ENCODE results near the gene TMEM131.

Gene TMEM131

DNA sequence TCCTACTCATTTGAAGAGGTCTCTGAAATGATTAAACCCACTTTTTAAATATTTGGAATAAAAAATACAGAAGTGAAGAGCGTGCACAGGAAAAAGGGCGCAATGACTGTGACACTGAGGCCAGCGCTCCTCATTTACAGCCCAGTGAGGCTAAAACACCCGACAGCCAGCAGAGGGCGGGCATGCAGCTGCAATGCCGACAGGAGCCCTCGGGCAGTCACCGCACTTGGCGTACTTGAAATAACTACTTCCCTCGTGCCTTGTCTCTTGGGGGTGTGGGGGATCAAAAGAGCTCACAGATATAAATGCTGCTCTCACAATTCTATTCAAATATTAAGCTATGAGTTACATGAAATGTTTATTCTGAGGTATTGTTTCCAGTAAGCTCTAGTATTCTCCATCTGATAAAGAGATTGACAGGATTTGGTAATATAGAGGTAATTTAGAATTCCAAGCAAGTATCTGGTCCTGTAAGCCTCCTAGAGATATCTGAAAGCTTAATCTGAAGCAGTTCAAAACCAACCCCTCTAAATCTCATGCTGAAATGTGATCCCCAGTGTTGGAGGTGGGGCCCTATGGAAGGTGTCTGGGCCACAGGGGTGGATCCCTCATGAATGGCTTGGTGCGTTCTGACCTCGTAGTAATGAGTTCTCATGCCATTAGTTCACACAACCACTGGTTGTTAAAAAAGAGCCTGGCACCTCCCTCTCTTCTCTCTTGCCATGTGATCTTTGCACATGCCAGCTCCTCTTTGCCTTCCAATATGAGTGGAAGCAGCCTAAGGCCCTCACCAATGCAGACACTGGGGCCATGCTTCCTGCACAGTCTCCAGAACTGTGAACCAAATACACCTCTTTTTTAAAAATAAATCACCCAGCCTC lies 188.8 kb downstream of the TMEM131 start:
- Histone ChIP-seq H4K20me1 (ENCODE audit: insufficient read depth, low read length) (no peaks in the 10 kb centered on the region), H3K4me2 (ENCODE audit: insufficient read depth, low read length) (no peak overlapping the region), H3K36me3 (ENCODE audit: insufficient read depth, low read length) (peaks cover 58% of the 10 kb centered on the region), H3K9me3 (ENCODE audit: insufficient read depth, low read length, severe bottlenecking) (no peaks in the 10 kb centered on the region), H3K9ac (ENCODE audit: low read depth, low read length) (no peak overlapping the region), H3K4me1 (ENCODE audit: insufficient read depth, low read length) (no peaks in the 10 kb centered on the region), H3K4me3 (ENCODE audit: low read depth in 1 of 2, low read length in 2 of 2) (no peak overlapping the region), H3K27ac (ENCODE audit: low read length) (no peak overlapping the region), H3K27me3 (ENCODE audit: insufficient read depth, low read length, poor library complexity) (no peaks in the 10 kb centered on the region), H3K79me2 (ENCODE audit: insufficient read depth, low read length) (no peaks in the 10 kb centered on the region), H2AFZ (ENCODE audit: low read depth, low read length) (no peak overlapping the region)
- ATAC-seq (ENCODE audit: insufficient read depth, low read depth): peak; percentile 99
- no peak for TF ChIP-seq EZH2 (IDR thresholded peaks at IDR 0.05; ENCODE audit: borderline replicate concordance, low read depth, low read length, severe bottlenecking)
- peak; percentile 94 for TF ChIP-seq CTCF (IDR thresholded peaks at IDR 0.05; ENCODE audit: borderline replicate concordance, extremely low read depth, low read length, poor library complexity, severe bottlenecking)
- DNase-seq: peak; percentile 74

GRCh38 chr2:97805776-97806175 lies 190.0 kb downstream of the TMEM131 start:
- no peaks in the 10 kb centered on the region for H4K20me1 ChIP-seq (ENCODE audit: insufficient read depth, low read length)
- H3K27me3 ChIP-seq (ENCODE audit: insufficient read depth, low read length, poor library complexity): no peaks in the 10 kb centered on the region
- no peaks in the 10 kb centered on the region for H3K9me3 ChIP-seq (ENCODE audit: insufficient read depth, low read length, severe bottlenecking)

GRCh38 chr2:97801028-97801427 lies 194.7 kb downstream of the TMEM131 start:
- Histone ChIP-seq H2AFZ (ENCODE audit: low read depth, low read length) (no peak overlapping the region), H3K9me3 (ENCODE audit: insufficient read depth, low read length, severe bottlenecking) (no peaks in the 10 kb centered on the region), H3K4me3 (ENCODE audit: low read depth in 1 of 2, low read length in 2 of 2) (no peak overlapping the region), H3K4me2 (ENCODE audit: insufficient read depth, low read length) (no peak overlapping the region), H3K4me1 (ENCODE audit: insufficient read depth, low read length) (no peaks in the 10 kb centered on the region), H4K20me1 (ENCODE audit: insufficient read depth, low read length) (no peaks in the 10 kb centered on the region), H3K27ac (ENCODE audit: low read length) (no peak overlapping the region), H3K79me2 (ENCODE audit: insufficient read depth, low read length) (no peaks in the 10 kb centered on the region), H3K27me3 (ENCODE audit: insufficient read depth, low read length, poor library complexity) (no peaks in the 10 kb centered on the region), H3K36me3 (ENCODE audit: insufficient read depth, low read length) (peaks cover 42% of the 10 kb centered on the region; the same call in 1 of the 2 replicates), H3K9ac (ENCODE audit: low read depth, low read length) (no peak overlapping the region)
- ATAC-seq (ENCODE audit: insufficient read depth, low read depth) (no peak), DNase-seq (no peak)
- TF ChIP-seq CTCF (IDR thresholded peaks at IDR 0.05; ENCODE audit: borderline replicate concordance, extremely low read depth, low read length, poor library complexity, severe bottlenecking) (no peak), EZH2 (IDR thresholded peaks at IDR 0.05; ENCODE audit: borderline replicate concordance, low read depth, low read length, severe bottlenecking) (no peak)

More at GRCh38 chr2:97805776-97806175, 190.0 kb downstream of the TMEM131 start:
- H3K27ac ChIP-seq (ENCODE audit: low read length): no peak overlapping the region
- peaks cover 56% of the 10 kb centered on the region; the same call in 1 of the 2 replicates for H3K36me3 ChIP-seq (ENCODE audit: insufficient read depth, low read length)
- no peak for ATAC-seq (ENCODE audit: insufficient read depth, low read depth)
- H3K4me1 ChIP-seq (ENCODE audit: insufficient read depth, low read length): no peaks in the 10 kb centered on the region
- no peak overlapping the region for H3K4me2 ChIP-seq (ENCODE audit: insufficient read depth, low read length)
- no peaks in the 10 kb centered on the region for H3K79me2 ChIP-seq (ENCODE audit: insufficient read depth, low read length)
- H3K9ac ChIP-seq (ENCODE audit: low read depth, low read length): no peak overlapping the region
- TF ChIP-seq EZH2 (IDR thresholded peaks at IDR 0.05; ENCODE audit: borderline replicate concordance, low read depth, low read length, severe bottlenecking) (no peak), CTCF (IDR thresholded peaks at IDR 0.05; ENCODE audit: borderline replicate concordance, extremely low read depth, low read length, poor library complexity, severe bottlenecking) (no peak)
- H3K4me3 ChIP-seq (ENCODE audit: low read depth in 1 of 2, low read length in 2 of 2): no peak overlapping the region
- no peak overlapping the region for H2AFZ ChIP-seq (ENCODE audit: low read depth, low read length)
- DNase-seq: no peak

Data from DND-41 (cell line).